ENCODE data around the gene CYP1B1.
"Not testable (repeated sequence)": the region's sequence is repeated elsewhere in the genome, so short reads cannot be mapped to it uniquely, and the experiment has no call there.

CYP1B1 gene

DNA sequence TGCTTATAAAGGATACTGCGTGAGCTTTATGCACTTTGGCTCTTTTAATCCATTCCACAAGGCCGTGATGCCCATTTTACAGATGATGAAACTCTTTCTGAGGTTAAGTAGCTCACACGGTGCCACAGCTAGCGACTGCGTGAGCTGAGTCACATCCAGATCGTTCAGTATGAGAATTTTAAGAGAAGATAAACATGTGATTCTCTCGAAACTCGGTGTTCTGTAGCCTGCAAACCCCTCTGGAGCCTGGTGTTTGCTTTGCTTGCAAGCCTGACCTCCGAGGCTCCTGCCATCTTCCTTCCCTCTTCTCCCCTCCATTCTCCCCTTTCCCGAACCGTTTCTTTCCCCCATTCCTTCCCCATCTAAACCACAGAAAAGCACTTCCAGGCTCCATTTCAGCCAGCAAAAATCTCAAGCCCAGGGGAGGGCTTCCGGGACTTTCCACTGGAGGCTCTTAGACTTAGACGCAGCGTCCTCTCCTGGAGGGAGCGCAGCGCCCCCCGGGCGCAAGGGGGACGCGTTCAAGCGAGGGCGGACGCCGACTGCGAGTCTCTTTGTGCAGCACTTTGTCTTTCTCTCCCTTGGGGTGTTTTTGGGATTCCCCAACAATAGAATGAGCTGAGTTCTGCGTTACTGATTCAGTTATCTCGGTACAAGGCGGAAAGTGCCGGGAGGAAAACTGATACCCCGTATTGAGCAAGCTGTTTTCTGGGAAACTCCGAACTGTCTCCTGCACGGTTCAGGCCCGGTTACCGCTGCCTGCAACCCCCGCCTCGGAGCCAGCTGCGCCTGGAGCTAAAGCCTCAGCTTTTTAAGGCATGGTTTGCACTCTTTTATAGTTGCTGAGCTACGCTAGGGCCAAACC lies 38.0 kb downstream of the CYP1B1 start:
- in situ Hi-C loops (cut with MboI; ENCODE audit: low sequenced_read_pairs): no loop called here

DNA sequence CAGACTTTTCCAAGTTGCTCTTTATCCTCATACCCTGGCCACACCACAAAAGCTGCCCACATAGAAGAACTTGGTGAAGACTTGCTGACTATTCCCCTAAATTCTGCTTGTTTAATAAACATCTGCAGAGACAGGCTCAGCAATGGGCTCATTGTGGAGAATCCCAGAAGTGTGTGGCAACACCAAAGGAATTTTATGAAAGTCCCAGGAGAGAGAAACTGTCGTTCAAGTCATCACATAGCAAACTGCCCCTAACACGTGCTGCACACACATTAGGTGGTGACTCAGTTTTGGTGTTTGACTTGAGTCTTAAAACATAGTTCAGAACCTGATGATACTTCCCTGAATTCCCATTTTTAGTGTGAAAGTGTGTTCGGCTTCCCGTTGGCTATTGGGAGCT lies 38.6 kb downstream of the CYP1B1 start:
- in situ Hi-C loops (cut with MboI; ENCODE audit: low sequenced_read_pairs): no loop called here

DNA sequence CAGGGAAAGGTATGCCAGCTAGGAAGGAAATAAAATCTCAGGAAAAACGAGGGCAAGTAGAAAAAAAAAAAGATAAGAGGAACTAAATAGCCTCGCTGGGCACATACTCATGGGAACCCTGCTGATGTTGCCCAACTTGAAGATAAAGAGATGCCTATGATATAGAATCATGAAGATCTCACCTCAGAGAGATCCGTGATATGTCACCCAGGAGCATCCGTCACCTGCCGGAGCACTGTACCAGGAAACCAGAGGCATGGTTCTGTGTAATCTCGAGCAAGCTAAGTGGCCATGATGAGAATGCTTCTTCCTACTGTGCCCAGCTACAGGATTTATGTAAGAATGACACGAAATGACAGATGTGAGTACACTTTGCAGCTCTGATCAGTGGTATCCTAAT lies 40.0 kb downstream of the CYP1B1 start:
- in situ Hi-C loops (cut with MboI; ENCODE audit: low sequenced_read_pairs): no loop called here

DNA sequence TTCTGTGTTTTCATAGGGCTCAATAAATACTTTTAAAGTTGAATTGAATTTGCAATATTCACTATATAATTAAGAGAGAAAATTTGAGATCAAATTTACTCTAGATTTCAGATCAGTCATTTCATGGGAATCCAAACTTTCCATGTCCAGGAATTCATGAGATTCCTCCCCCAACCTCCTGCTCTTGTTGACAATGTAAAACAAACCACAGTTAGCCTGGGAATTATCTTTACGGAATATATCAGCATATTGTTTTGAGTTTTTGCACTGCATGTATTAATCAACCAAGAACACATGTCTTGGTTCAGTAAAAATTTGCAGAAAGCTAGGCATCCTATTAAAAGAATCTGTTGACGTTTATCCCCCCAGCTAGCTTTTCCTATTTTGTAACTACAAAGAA lies 42.3 kb downstream of the CYP1B1 start:
- in situ Hi-C loops (cut with MboI; ENCODE audit: low sequenced_read_pairs): no loop called here

DNA sequence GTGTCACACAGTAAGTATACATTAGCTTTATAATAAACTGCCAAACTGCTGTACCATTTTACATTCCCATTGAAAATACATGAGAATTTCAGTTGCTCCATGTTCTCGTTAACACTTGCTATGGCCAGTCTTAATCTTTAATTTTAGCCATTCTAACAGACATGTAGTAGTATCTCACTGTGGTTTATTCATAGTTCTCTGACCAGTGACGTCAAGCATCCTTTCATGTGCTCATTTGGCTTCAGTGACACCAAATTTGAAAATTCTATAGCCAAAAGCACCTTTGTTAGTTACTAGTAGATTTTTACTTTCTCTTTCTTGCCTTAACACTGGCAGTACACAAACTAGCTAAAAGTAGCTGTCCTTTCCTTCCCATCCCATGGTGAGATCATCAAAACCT lies 43.0 kb downstream of the CYP1B1 start:
- in situ Hi-C loops (cut with MboI; ENCODE audit: low sequenced_read_pairs): no loop called here

DNA sequence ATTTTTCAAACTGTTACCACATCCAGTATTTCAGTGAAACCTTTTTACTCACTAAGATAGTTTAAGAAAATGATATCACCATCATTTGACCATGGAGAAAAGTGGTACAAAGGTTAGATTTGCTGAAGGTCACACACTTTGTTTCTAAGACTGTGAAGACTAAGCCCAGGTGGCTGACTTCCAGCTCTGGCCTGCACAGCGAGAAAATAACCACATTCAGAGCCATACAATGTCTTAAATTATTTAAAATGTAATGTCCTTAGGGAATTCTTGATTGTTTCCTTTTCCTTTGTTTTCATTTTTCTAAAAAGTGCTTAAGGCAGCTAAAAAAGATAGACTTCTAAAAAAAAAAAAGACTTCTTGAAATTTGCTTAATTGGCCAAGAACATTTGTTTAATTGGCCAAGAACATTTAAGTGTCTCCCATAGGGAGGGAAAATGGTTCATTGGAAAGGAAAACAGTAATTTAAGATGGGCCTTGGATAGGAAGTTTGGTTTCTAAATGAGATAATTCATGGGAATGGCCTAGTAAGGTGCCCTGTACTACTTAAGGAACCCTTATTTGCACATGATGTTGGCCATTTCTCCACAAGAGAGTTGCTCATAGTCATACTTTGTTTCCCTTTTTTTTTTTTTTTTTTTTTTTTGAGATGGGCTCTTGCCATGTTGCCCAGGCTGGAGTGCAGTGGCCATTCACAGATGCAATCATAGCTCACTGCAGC lies 45.2 kb downstream of the CYP1B1 start:
- in situ Hi-C loops (cut with MboI; ENCODE audit: low sequenced_read_pairs): no loop called here

DNA sequence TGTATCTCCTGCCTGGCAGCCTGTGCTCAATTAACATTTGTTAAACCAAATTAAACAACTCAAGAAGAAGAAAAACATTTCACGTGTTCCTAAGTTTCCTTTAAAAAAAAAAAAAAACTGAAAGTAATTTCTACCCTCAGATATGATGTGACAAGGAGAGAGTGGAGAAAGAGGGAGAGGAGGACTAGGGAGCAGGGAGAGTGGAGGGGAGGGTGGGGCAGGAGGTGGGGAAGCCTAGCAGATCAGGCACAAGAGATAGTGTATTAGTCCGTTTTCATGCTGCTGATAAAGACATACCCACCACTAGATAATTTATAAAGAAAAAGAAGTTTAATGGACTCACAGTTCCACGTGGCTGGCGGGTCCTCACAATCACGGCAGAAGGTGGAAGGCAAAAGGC lies 46.4 kb downstream of the CYP1B1 start:
- in situ Hi-C loops (cut with MboI; ENCODE audit: low sequenced_read_pairs): no loop called here

DNA sequence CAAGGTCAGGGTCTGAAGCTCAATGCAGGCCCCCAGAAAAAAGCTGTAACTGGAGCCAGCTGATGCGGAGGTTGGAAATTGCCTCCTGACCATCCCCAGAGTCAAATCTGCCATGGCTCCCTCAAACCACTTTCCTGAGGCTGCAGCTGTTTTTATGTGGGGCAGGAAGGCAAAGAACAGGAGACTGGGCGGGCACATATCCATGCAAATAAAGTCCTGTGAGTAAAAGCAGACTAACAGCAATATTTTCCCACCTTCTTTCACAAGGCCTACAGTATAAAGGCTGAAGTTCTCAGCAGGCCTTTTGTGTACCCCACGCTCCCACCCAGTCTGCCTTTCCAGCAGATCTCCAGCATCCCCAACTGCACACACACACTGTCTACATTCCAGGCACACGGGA lies 47.1 kb downstream of the CYP1B1 start:
- in situ Hi-C loops (cut with MboI; ENCODE audit: low sequenced_read_pairs): no loop called here

DNA sequence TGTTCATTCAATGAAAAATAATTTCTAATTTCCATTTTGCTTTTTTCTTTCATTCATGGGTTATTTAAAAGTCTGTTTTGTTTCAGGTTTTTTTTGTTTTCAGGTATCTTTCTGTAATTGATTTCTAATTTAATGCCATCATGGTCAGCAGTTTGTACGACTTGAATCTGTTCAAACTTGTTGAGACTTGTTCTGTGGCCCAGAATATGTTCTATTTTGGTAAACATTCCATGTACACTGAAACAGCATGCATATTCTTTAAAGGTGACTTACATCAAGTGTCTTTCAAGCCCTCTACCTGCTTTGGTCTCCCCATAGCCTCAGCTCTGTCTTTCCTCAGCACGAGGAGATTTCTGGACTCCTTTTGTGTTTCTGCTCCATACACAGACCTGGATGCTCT lies 49.1 kb downstream of the CYP1B1 start:
- in situ Hi-C loops (cut with MboI; ENCODE audit: low sequenced_read_pairs): no loop called here

DNA sequence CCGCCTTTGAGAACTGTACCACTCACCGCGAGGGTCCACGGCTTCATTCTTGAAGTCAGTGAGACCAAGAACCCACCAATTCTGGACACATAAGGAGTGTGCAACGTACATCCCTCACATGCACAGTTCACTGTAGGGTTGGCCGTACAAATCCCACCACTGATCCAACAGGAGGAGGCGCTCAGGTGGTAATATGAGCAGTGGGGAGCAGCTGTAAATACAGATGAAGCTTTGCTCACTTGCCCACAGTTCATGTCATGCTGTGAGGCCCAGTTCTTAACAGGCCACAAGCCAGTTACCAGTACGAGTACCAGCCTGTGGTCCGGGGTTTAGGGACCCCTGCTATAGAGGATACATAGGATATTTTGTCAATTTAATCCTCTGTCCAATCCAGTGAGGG lies 54.4 kb downstream of the CYP1B1 start:
- in situ Hi-C loops (cut with MboI; ENCODE audit: low sequenced_read_pairs): no loop called here

DNA sequence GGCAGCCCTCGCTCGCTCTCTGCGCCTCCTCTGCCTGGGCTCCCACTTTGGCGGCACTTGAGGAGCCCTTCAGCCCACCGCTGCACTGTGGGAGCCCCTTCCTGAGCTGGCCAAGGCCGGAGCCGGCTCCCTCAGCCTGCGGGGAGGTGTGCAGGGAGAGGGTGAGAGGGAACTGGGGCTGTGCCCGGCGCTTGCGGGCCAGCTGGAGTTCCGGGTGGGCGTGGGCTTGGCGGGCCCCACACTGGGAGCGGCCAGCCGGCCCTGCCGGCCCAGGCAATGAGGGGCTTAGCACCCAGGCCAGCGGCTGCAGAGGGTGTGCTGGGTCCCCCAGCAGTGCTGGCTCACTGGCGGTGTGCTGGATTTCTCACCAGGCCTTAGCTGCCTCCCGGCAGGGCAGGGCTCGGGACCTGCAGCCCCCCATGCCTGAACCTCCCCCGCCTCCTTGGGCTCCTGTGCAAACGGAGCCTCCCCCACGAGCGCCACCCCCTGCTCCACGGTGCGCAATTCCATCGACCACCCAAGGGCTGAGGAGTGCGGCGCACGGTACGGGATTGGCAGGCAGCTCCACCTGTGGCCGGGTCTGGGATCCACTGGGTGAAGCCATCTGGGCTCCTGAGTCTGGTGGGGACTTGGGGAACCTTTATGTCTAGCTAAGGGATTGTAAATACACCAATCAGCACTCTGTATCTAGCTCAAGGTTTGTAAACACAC lies 55.4 kb downstream of the CYP1B1 start:
- in situ Hi-C loops (cut with MboI; ENCODE audit: low sequenced_read_pairs): not testable (repeated sequence)

DNA sequence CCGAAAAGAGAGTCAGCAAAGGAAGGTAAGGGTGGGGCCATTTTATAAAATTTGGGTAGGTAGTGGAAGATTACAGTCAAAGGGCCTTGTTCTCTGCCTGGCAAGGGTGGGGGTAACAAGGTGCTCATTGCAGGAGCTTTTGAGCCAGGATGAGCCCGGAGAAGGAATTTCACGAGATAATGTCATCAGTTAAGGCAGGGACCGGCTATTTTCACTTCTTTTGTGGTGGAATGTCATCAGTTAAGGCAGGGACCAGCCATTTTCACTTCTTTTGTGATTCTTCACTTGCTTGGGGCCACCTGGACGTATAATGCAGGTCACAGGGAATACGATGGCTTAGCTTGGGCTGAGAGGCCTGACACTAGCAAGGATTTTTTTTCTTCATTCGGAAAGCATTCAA lies 58.1 kb downstream of the CYP1B1 start:
- in situ Hi-C loops (cut with MboI; ENCODE audit: low sequenced_read_pairs): no loop called here

All from hTERT RPE-1 (cell line).